PC-9 (cell line): ENCODE measurements around the gene TRPV6.

Experiments
- EZH2 ChIP-seq: fragments of 200-600 bp; sonication (generic); IDR thresholded peaks from 2 replicates; pipeline ENCODE4 v1.8.0; 2017; ENCODE audit warnings: antibody characterized with exemption, low read depth
- TF ChIP-seq, protein P1 (sequence below): fragments of 200-600 bp; sonication (generic); conservative IDR thresholded peaks from 2 replicates; pipeline ENCODE4 v1.6.1; 2017; ENCODE audit warnings: mixed run types, antibody characterized with exemption, mild to moderate bottlenecking, moderate library complexity

DNA sequence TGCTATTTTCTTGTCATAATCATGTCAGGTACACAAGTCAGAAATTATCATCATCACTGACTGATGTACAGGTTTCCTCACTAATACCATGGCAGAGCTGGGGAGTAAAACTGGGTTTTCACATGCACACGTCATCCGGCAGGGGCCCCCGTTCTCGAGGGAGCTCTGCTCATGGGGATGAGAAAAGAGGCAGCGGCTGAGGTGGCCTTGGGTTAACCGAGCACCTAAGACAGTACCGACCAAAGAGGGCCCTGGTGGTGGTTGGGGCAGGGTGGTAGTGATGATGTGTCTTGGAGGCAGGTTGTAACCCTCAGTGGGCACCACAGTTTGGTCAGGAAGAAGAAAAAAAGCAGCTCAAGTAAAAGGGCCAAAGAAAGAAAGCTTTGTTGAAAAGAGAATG, 12.1 kb upstream of the TRPV6 start:
- TF ChIP-seq, protein P1, sequence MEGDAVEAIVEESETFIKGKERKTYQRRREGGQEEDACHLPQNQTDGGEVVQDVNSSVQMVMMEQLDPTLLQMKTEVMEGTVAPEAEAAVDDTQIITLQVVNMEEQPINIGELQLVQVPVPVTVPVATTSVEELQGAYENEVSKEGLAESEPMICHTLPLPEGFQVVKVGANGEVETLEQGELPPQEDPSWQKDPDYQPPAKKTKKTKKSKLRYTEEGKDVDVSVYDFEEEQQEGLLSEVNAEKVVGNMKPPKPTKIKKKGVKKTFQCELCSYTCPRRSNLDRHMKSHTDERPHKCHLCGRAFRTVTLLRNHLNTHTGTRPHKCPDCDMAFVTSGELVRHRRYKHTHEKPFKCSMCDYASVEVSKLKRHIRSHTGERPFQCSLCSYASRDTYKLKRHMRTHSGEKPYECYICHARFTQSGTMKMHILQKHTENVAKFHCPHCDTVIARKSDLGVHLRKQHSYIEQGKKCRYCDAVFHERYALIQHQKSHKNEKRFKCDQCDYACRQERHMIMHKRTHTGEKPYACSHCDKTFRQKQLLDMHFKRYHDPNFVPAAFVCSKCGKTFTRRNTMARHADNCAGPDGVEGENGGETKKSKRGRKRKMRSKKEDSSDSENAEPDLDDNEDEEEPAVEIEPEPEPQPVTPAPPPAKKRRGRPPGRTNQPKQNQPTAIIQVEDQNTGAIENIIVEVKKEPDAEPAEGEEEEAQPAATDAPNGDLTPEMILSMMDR = no peak
- TF ChIP-seq EZH2 = no peak
